ENCODE results near the gene MAT2B.

DNA sequence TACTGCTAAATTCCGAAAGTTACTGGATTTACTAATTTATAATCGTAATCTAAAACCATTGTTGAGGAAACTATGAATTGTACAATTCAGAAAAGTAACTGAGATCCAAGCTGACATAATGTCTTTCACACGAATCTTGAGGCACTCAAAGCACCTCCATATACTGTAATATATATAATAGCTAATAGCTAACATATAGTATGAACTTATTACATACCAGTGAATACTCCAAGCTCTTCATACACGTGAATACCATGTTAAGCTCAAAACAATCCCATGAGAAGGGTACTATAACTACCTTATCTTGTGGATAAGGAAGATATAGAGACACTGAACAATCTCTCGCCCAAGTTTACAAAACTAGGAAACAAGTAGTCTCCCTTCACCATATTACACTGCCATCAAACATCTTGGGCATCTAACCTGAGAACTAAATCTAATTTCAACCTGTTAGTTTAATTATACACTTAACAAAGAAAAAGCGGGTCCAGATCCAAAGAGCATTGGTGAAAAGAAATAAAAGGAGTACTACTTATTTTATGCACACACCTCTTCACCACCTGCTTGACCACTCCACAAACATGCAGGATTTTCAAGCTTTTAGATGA is 46.5 kb upstream of the MAT2B start:
- TF ChIP-seq, protein P1, sequence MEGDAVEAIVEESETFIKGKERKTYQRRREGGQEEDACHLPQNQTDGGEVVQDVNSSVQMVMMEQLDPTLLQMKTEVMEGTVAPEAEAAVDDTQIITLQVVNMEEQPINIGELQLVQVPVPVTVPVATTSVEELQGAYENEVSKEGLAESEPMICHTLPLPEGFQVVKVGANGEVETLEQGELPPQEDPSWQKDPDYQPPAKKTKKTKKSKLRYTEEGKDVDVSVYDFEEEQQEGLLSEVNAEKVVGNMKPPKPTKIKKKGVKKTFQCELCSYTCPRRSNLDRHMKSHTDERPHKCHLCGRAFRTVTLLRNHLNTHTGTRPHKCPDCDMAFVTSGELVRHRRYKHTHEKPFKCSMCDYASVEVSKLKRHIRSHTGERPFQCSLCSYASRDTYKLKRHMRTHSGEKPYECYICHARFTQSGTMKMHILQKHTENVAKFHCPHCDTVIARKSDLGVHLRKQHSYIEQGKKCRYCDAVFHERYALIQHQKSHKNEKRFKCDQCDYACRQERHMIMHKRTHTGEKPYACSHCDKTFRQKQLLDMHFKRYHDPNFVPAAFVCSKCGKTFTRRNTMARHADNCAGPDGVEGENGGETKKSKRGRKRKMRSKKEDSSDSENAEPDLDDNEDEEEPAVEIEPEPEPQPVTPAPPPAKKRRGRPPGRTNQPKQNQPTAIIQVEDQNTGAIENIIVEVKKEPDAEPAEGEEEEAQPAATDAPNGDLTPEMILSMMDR (optimal IDR thresholded peaks at IDR 0.05 in 1 of 3, IDR thresholded peaks at IDR 0.05 in 1 of 3, conservative IDR thresholded peaks at IDR 0.05 in 1 of 3; ENCODE audit: extremely low read depth in 1 of 3, insufficient read depth in 2 of 3, low read length in 3 of 3): no peak
- TF ChIP-seq EZH2 (IDR thresholded peaks at IDR 0.05; ENCODE audit: low read length): no peak
